ENCODE data around the gene SLC5A1. TPM values are rescaled to one million over a fixed set of nuclear protein-coding genes. Genes with fewer than 3 reads are reported as not detected.

SLC5A1 gene
- total and polyA plus RNA-seq, 7 experiments from 2014 or later, result not detected

GRCh38 chr22:32030518-32031247, 12.4 kb upstream of the SLC5A1 start:
- no peaks in the 10 kb centered on the region for H3K36me3 Mint-ChIP-seq
- peaks cover 0 to 24% (median 10%) of the 10 kb centered on the region in 5 donors for H3K27me3 Mint-ChIP-seq
- Histone ChIP-seq H3K4me3 (ENCODE audit: low read length) (no peak overlapping the region), H3K36me3 (ENCODE audit: control insufficient read depth in 2 of 3, insufficient read depth in 3 of 3, low read length in 3 of 3) (no peaks in the 10 kb centered on the region), H3K27ac (ENCODE audit: low read depth, low read length) (no peak overlapping the region), H3K27me3 (ENCODE audit: control insufficient read depth in 2 of 2, insufficient read depth in 2 of 2, low read length in 2 of 2) (no peaks in the 10 kb centered on the region), H3K4me1 (ENCODE audit: control insufficient read depth in 2 of 2, insufficient read depth in 2 of 2, low read length in 2 of 2) (no peaks in the 10 kb centered on the region), H3K9me3 (ENCODE audit: control insufficient read depth in 2 of 3, low read length in 3 of 3) (no peaks in the 10 kb centered on the region)
- H3K9me3 Mint-ChIP-seq, result peaks cover 0 to 2% (median 0%) of the 10 kb centered on the region in 11 donors
- no peak overlapping the region for H3K27ac Mint-ChIP-seq
- ATAC-seq (no peak), DNase-seq (no peak)
- H3K4me1 Mint-ChIP-seq, result peaks cover 0 to 5% (median 0%) of the 10 kb centered on the region in 7 donors
- ChIA-PET CTCF (no interaction called here), POLR2A (no interaction called here)
- no peak overlapping the region for H3K4me3 Mint-ChIP-seq
- intact Hi-C loops (cut with micrococcal nuclease), result no loop called here

GRCh38 chr22:32031466-32031865, 11.6 kb upstream of the SLC5A1 start:
- DNase-seq (no peak), ATAC-seq (no peak)
- POLR2A ChIA-PET, result no interaction called here
- H3K27me3 ChIP-seq (ENCODE audit: control insufficient read depth in 2 of 2, insufficient read depth in 2 of 2, low read length in 2 of 2), result no peaks in the 10 kb centered on the region
- H3K9me3 Mint-ChIP-seq, result peaks cover 0 to 2% (median 0%) of the 10 kb centered on the region in 11 donors
- H3K4me3 Mint-ChIP-seq, result no peak overlapping the region
- peaks cover 0 to 27% (median 8%) of the 10 kb centered on the region in 5 donors for H3K27me3 Mint-ChIP-seq
- H3K27ac ChIP-seq (ENCODE audit: low read depth, low read length), result no peak overlapping the region
- H3K4me1 Mint-ChIP-seq, result peaks cover 0 to 5% (median 0%) of the 10 kb centered on the region in 7 donors
- no peaks in the 10 kb centered on the region for H3K4me1 ChIP-seq (ENCODE audit: control insufficient read depth in 2 of 2, insufficient read depth in 2 of 2, low read length in 2 of 2)
- H3K36me3 Mint-ChIP-seq, result no peaks in the 10 kb centered on the region
- H3K4me3 ChIP-seq (ENCODE audit: low read length), result no peak overlapping the region
- H3K27ac Mint-ChIP-seq, result no peak overlapping the region
- intact Hi-C loops (cut with micrococcal nuclease), result no loop called here
- no peaks in the 10 kb centered on the region for H3K9me3 ChIP-seq (ENCODE audit: control insufficient read depth in 2 of 3, low read length in 3 of 3)
- H3K36me3 ChIP-seq (ENCODE audit: control insufficient read depth in 2 of 3, insufficient read depth in 3 of 3, low read length in 3 of 3), result no peaks in the 10 kb centered on the region
- CTCF ChIA-PET, result no interaction called here

GRCh38 chr22:32034275-32034674, 8.8 kb upstream of the SLC5A1 start:
- peaks cover 5 to 38% (median 17%) of the 10 kb centered on the region in 5 donors for H3K27me3 Mint-ChIP-seq
- no peak overlapping the region for H3K4me3 ChIP-seq (ENCODE audit: low read length)
- intact Hi-C loops (cut with micrococcal nuclease), result no loop called here
- no peak overlapping the region for H3K4me3 Mint-ChIP-seq
- no peak overlapping the region for H3K27ac Mint-ChIP-seq
- ATAC-seq (no peak), DNase-seq (no peak)
- no peaks in the 10 kb centered on the region for H3K27me3 ChIP-seq (ENCODE audit: control insufficient read depth in 2 of 2, insufficient read depth in 2 of 2, low read length in 2 of 2)
- H3K4me1 ChIP-seq (ENCODE audit: control insufficient read depth in 2 of 2, insufficient read depth in 2 of 2, low read length in 2 of 2), result no peaks in the 10 kb centered on the region
- POLR2A ChIA-PET, result no interaction called here
- no peaks in the 10 kb centered on the region for H3K9me3 ChIP-seq (ENCODE audit: control insufficient read depth in 2 of 3, low read length in 3 of 3)
- no peak overlapping the region for H3K27ac ChIP-seq (ENCODE audit: low read depth, low read length)
- peaks cover 0 to 2% (median 0%) of the 10 kb centered on the region in 11 donors for H3K9me3 Mint-ChIP-seq
- no peaks in the 10 kb centered on the region for H3K36me3 Mint-ChIP-seq
- H3K4me1 Mint-ChIP-seq, result peaks cover 0 to 5% (median 0%) of the 10 kb centered on the region in 7 donors
- H3K36me3 ChIP-seq (ENCODE audit: control insufficient read depth in 2 of 3, insufficient read depth in 3 of 3, low read length in 3 of 3), result no peaks in the 10 kb centered on the region
- CTCF ChIA-PET, result no interaction called here

GRCh38 chr22:32037236-32037635, 5.8 kb upstream of the SLC5A1 start:
- Histone ChIP-seq H3K4me3 (ENCODE audit: low read length) (no peak overlapping the region), H3K36me3 (ENCODE audit: control insufficient read depth in 2 of 3, insufficient read depth in 3 of 3, low read length in 3 of 3) (no peaks in the 10 kb centered on the region), H3K9me3 (ENCODE audit: control insufficient read depth in 2 of 3, low read length in 3 of 3) (no peaks in the 10 kb centered on the region), H3K27ac (ENCODE audit: low read depth, low read length) (no peak overlapping the region), H3K27me3 (ENCODE audit: control insufficient read depth in 2 of 2, insufficient read depth in 2 of 2, low read length in 2 of 2) (no peaks in the 10 kb centered on the region), H3K4me1 (ENCODE audit: control insufficient read depth in 2 of 2, insufficient read depth in 2 of 2, low read length in 2 of 2) (no peaks in the 10 kb centered on the region)
- Mint-ChIP-seq H3K4me1 (peaks cover 0 to 5% (median 0%) of the 10 kb centered on the region in 7 donors), H3K27ac (no peak overlapping the region), H3K27me3 (peaks cover 19 to 53% (median 38%) of the 10 kb centered on the region in 5 donors), H3K9me3 (no peaks in the 10 kb centered on the region), H3K36me3 (no peaks in the 10 kb centered on the region), H3K4me3 (no peak overlapping the region)
- intact Hi-C loops (cut with micrococcal nuclease), result no loop called here
- no peak for DNase-seq
- no peak for ATAC-seq
- POLR2A ChIA-PET, result no interaction called here
- CTCF ChIA-PET, result no interaction called here

DNA sequence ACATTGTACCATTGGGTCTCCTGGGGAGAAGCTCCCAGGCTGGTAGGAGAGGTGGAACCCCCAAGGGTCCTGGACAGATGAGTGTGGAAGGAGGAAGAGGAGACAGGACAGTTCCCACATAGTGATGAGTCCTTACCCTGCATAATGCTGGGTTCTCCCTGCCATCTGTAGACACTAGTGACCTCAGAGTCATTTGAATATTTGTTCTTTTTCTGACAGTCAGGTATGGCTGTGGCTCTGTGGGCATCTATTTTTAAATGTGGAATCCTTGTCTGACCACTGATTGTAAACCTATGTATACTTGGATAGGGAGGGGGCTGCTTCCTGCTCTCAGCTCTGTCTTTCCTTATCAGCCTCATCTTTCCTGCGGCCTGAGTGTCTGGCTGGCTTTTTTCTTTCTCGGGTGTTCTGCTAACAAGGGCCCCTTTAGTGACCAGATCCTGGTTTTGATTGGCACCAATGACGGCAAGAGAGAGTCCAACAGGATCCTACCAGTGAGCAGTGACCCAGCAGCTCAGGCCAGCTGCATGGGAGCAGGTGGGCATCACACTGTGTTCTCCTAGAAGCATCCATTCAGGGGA, 2.6 kb upstream of the SLC5A1 start:
- no peaks in the 10 kb centered on the region for H3K9me3 Mint-ChIP-seq
- H3K4me3 Mint-ChIP-seq, result no peak overlapping the region
- POLR2A ChIA-PET, result no interaction called here
- H3K27ac Mint-ChIP-seq, result no peak overlapping the region
- intact Hi-C loops (cut with micrococcal nuclease), result no loop called here
- Histone ChIP-seq H3K27me3 (ENCODE audit: control insufficient read depth in 2 of 2, insufficient read depth in 2 of 2, low read length in 2 of 2) (no peaks in the 10 kb centered on the region), H3K4me3 (ENCODE audit: low read length) (no peak overlapping the region), H3K4me1 (ENCODE audit: control insufficient read depth in 2 of 2, insufficient read depth in 2 of 2, low read length in 2 of 2) (no peaks in the 10 kb centered on the region), H3K36me3 (ENCODE audit: control insufficient read depth in 2 of 3, insufficient read depth in 3 of 3, low read length in 3 of 3) (no peaks in the 10 kb centered on the region), H3K9me3 (ENCODE audit: control insufficient read depth in 2 of 3, low read length in 3 of 3) (no peaks in the 10 kb centered on the region), H3K27ac (ENCODE audit: low read depth, low read length) (no peak overlapping the region)
- H3K4me1 Mint-ChIP-seq, result peaks cover 0 to 5% (median 0%) of the 10 kb centered on the region in 7 donors
- no peaks in the 10 kb centered on the region for H3K36me3 Mint-ChIP-seq
- peaks cover 28 to 70% (median 61%) of the 10 kb centered on the region in 5 donors for H3K27me3 Mint-ChIP-seq
- DNase-seq (no peak), ATAC-seq (no peak)
- CTCF ChIA-PET, result no interaction called here

DNA sequence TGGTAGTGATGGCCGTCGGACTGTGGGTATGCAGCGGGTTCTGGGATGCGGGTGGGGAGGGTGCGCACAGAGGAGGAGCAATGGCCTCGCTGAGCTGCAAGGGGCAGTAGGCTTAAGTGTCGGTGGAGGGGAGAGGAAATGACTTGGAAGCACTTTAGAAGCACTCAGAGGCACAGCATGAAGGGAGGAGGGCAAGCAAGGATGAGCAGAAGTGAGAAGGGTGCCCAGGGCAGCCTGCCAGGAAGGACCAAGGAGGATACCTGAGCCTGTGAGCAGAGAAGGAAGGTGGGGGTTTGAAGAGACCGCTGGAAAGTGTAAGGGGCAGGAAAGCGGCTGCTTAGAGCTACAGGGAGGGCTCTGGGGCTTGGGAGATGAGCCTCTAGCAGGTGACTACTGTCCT, 330 bp downstream of the SLC5A1 start:
- peaks cover 0 to under 1% (median 0%) of the 10 kb centered on the region in 11 donors for H3K9me3 Mint-ChIP-seq
- no peaks in the 10 kb centered on the region for H3K36me3 ChIP-seq (ENCODE audit: control insufficient read depth in 2 of 3, insufficient read depth in 3 of 3, low read length in 3 of 3)
- no peak overlapping the region for H3K27ac Mint-ChIP-seq
- no peak for ATAC-seq
- no peaks in the 10 kb centered on the region for H3K27me3 ChIP-seq (ENCODE audit: control insufficient read depth in 2 of 2, insufficient read depth in 2 of 2, low read length in 2 of 2)
- peaks cover 0 to 5% (median 0%) of the 10 kb centered on the region in 7 donors for H3K4me1 Mint-ChIP-seq
- intact Hi-C loops (cut with micrococcal nuclease), result no loop called here
- H3K36me3 Mint-ChIP-seq, result no peaks in the 10 kb centered on the region
- H3K4me1 ChIP-seq (ENCODE audit: control insufficient read depth in 2 of 2, insufficient read depth in 2 of 2, low read length in 2 of 2), result no peaks in the 10 kb centered on the region
- H3K4me3 ChIP-seq (ENCODE audit: low read length), result no peak overlapping the region
- ChIA-PET POLR2A (no interaction called here), CTCF (no interaction called here)
- H3K27me3 Mint-ChIP-seq, result peaks cover 37 to 81% (median 64%) of the 10 kb centered on the region in 5 donors
- no peaks in the 10 kb centered on the region for H3K9me3 ChIP-seq (ENCODE audit: control insufficient read depth in 2 of 3, low read length in 3 of 3)
- no peak overlapping the region for H3K27ac ChIP-seq (ENCODE audit: low read depth, low read length)
- DNase-seq, result no peak
- no peak overlapping the region for H3K4me3 Mint-ChIP-seq

GRCh38 chr22:32044477-32044876, 1.4 kb downstream of the SLC5A1 start:
- H3K4me3 Mint-ChIP-seq, result no peak overlapping the region
- Histone ChIP-seq H3K9me3 (ENCODE audit: control insufficient read depth in 2 of 3, low read length in 3 of 3) (no peaks in the 10 kb centered on the region), H3K27ac (ENCODE audit: low read depth, low read length) (no peak overlapping the region), H3K4me1 (ENCODE audit: control insufficient read depth in 2 of 2, insufficient read depth in 2 of 2, low read length in 2 of 2) (no peaks in the 10 kb centered on the region), H3K27me3 (ENCODE audit: control insufficient read depth in 2 of 2, insufficient read depth in 2 of 2, low read length in 2 of 2) (no peaks in the 10 kb centered on the region), H3K4me3 (ENCODE audit: low read length) (no peak overlapping the region), H3K36me3 (ENCODE audit: control insufficient read depth in 2 of 3, insufficient read depth in 3 of 3, low read length in 3 of 3) (no peaks in the 10 kb centered on the region)
- intact Hi-C loops (cut with micrococcal nuclease), result no loop called here
- peaks cover 0 to 5% (median 0%) of the 10 kb centered on the region in 7 donors for H3K4me1 Mint-ChIP-seq
- POLR2A ChIA-PET, result no interaction called here
- DNase-seq (no peak), ATAC-seq (no peak)
- CTCF ChIA-PET, result interaction anchor here (0.6 kb wide), 1 partner anchor 1822 kb away, joined by 3 read pairs; no protein-coding TSS in a partner anchor
- H3K9me3 Mint-ChIP-seq, result peaks cover 0 to 1% (median 0%) of the 10 kb centered on the region in 11 donors
- H3K27me3 Mint-ChIP-seq, result peaks cover 34 to 75% (median 64%) of the 10 kb centered on the region in 5 donors
- no peak overlapping the region for H3K27ac Mint-ChIP-seq
- no peaks in the 10 kb centered on the region for H3K36me3 Mint-ChIP-seq
